ENCODE results near the gene SHANK2. TPM values are rescaled to one million over a fixed set of nuclear protein-coding genes. Genes with fewer than 3 reads are reported as not detected.

The SHANK2 gene
- polyA plus RNA-seq, 1 donor from 2014 or later = 13.6 TPM

DNA sequence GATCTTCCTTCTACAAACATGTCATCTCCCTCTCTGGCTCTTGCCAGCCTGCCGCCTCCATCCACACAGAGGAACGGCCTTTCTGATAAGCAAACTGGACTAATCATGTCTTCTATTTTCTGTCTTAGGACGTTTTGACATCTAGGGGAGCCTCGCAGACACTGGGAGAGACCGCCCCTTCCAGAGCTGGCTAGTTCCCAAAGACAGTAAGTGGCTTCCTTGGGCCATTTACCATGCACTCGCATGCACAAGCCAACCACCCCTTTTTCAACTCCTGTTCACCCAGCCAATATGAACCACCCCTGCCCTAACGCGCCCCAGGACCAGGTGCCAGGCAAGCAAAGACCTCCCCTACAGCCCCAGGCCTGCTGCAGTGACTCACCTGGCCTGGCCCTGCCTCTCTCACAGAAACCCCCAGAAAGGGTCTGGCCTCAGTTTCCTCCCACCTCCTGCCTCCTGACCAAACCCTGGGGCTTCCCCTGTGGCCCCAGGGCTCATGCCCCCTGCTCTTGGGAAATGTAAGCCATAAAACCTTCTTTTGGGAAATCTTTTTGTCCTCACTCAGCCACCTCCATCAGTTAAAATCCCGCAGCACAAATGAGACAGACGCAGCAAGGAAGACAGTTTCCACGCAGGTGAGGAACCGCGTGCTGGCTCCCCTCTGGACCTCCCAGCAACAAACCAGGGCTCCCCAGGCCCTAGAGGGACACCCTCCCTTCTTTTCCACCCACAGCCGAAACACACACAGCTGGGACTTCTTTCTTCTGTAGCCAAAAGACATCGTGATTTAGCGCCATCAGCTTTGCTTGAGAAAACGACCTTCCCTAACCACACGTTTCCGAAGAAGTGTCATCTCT lies 38.5 kb downstream of the SHANK2 start:
- H2AFZ ChIP-seq (ENCODE audit: low read depth, low read length) = no peak overlapping the region

GRCh38 chr11:71212871-71213559 lies 39.4 kb downstream of the SHANK2 start:
- Histone ChIP-seq H3K9me2 (ENCODE audit: insufficient read depth, low read length) (no peaks in the 10 kb centered on the region), H3K4me3 (ENCODE audit: low read length) (no peak overlapping the region), H3K9me3 (ENCODE audit: low read length) (no peaks in the 10 kb centered on the region), H3K36me3 (ENCODE audit: insufficient read depth, low read length) (no peaks in the 10 kb centered on the region), H4K20me1 (ENCODE audit: insufficient read depth) (no peaks in the 10 kb centered on the region), H2AFZ (ENCODE audit: low read depth, low read length) (no peak overlapping the region), H3K27ac (ENCODE audit: low read length) (no peak overlapping the region), H3K4me2 (ENCODE audit: low read length) (no peak overlapping the region), H3K27me3 (ENCODE audit: insufficient read depth, low read depth, low read length) (no peaks in the 10 kb centered on the region), H3F3A (ENCODE audit: insufficient read depth, low read length, poor library complexity, severe bottlenecking) (no peaks in the 10 kb centered on the region), H3K9ac (ENCODE audit: low read length) (no peak overlapping the region), H3K79me2 (replicated peaks; ENCODE audit: insufficient read depth, low read length) (no peaks in the 10 kb centered on the region)
- TF ChIP-seq SMC3 (conservative IDR thresholded peaks at IDR 0.05; ENCODE audit: poor library complexity) (no peak), REST (IDR thresholded peaks at IDR 0.05; ENCODE audit: borderline replicate concordance) (no peak), EZH2 (IDR thresholded peaks at IDR 0.05; ENCODE audit: borderline replicate concordance, insufficient read depth, low read length, poor library complexity, severe bottlenecking) (no peak), EP300 (conservative IDR thresholded peaks at IDR 0.05; ENCODE audit: poor library complexity, severe bottlenecking) (no peak)
- TF ChIP-seq, protein P1, sequence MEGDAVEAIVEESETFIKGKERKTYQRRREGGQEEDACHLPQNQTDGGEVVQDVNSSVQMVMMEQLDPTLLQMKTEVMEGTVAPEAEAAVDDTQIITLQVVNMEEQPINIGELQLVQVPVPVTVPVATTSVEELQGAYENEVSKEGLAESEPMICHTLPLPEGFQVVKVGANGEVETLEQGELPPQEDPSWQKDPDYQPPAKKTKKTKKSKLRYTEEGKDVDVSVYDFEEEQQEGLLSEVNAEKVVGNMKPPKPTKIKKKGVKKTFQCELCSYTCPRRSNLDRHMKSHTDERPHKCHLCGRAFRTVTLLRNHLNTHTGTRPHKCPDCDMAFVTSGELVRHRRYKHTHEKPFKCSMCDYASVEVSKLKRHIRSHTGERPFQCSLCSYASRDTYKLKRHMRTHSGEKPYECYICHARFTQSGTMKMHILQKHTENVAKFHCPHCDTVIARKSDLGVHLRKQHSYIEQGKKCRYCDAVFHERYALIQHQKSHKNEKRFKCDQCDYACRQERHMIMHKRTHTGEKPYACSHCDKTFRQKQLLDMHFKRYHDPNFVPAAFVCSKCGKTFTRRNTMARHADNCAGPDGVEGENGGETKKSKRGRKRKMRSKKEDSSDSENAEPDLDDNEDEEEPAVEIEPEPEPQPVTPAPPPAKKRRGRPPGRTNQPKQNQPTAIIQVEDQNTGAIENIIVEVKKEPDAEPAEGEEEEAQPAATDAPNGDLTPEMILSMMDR (IDR thresholded peaks at IDR 0.05; ENCODE audit: poor library complexity, severe bottlenecking) = no peak

More for the DNA sequence above, 38.5 kb downstream of the SHANK2 start:
- Histone ChIP-seq H3K4me2 (ENCODE audit: low read length) (no peak overlapping the region), H3F3A (ENCODE audit: insufficient read depth, low read length, poor library complexity, severe bottlenecking) (no peaks in the 10 kb centered on the region), H3K36me3 (ENCODE audit: insufficient read depth, low read length) (no peaks in the 10 kb centered on the region), H3K4me3 (ENCODE audit: low read length) (no peak overlapping the region), H3K27ac (ENCODE audit: low read length) (no peak overlapping the region), H3K27me3 (ENCODE audit: insufficient read depth, low read depth, low read length) (no peaks in the 10 kb centered on the region), H3K9me2 (ENCODE audit: insufficient read depth, low read length) (no peaks in the 10 kb centered on the region), H3K9ac (ENCODE audit: low read length) (no peak overlapping the region), H3K79me2 (replicated peaks; ENCODE audit: insufficient read depth, low read length) (no peaks in the 10 kb centered on the region), H3K9me3 (ENCODE audit: low read length) (no peaks in the 10 kb centered on the region), H4K20me1 (ENCODE audit: insufficient read depth) (no peaks in the 10 kb centered on the region)
- TF ChIP-seq EZH2 (IDR thresholded peaks at IDR 0.05; ENCODE audit: borderline replicate concordance, insufficient read depth, low read length, poor library complexity, severe bottlenecking) = no peak
- no peak for TF ChIP-seq POLR2AphosphoS5 (IDR thresholded peaks at IDR 0.05)
- no peak for TF ChIP-seq SMC3 (conservative IDR thresholded peaks at IDR 0.05; ENCODE audit: poor library complexity)
- no peak for TF ChIP-seq REST (IDR thresholded peaks at IDR 0.05; ENCODE audit: borderline replicate concordance)
- TF ChIP-seq MXI1 (conservative IDR thresholded peaks at IDR 0.05; ENCODE audit: poor library complexity, severe bottlenecking) = no peak
- TF ChIP-seq EP300 (conservative IDR thresholded peaks at IDR 0.05; ENCODE audit: poor library complexity, severe bottlenecking) = no peak
